ENCODE measurements around the gene KPTN.

The KPTN gene

GRCh38 chr19:47483800-47484690, at the start of gene KPTN:
KPTN (minus strand) TSS chr19:47484219; CDS start chr19:47484160, 59 bp downstream.
- DNase-seq = peak; percentile 94

- no peak for DNase-seq
These were observed 47.8 kb upstream of the KPTN start for GRCh38 chr19:47531640-47532387.

- no peak for DNase-seq
These were observed 45.2 kb upstream of the KPTN start for GRCh38 chr19:47529018-47529742.

- no peak for DNase-seq
These were observed 42.8 kb upstream of the KPTN start for GRCh38 chr19:47526798-47527197.

GRCh38 chr19:47523473-47523872, 39.5 kb upstream of the KPTN start:
- no peak for DNase-seq

GRCh38 chr19:47521473-47522180, 37.6 kb upstream of the KPTN start:
- DNase-seq = no peak

GRCh38 chr19:47520839-47521238, 36.8 kb upstream of the KPTN start:
- no peak for DNase-seq

GRCh38 chr19:47520343-47520806, 36.4 kb upstream of the KPTN start:
- no peak for DNase-seq

GRCh38 chr19:47518854-47519253, 34.8 kb upstream of the KPTN start:
- DNase-seq = no peak

GRCh38 chr19:47518139-47518538, 34.1 kb upstream of the KPTN start:
- peak; percentile 40 for DNase-seq

GRCh38 chr19:47514869-47515588, 31.0 kb upstream of the KPTN start, which contains the start of gene NAPA:
NAPA (minus strand) TSS chr19:47515063; CDS start chr19:47514940, 123 bp downstream.
- peak; percentile 100 for DNase-seq

GRCh38 chr19:47514151-47514868, 30.3 kb upstream of the KPTN start:
- DNase-seq = peak; percentile 11

- no peak for DNase-seq
These were observed 28.9 kb upstream of the KPTN start for GRCh38 chr19:47512948-47513319.

GRCh38 chr19:47512183-47512947, 28.3 kb upstream of the KPTN start:
- no peak for DNase-seq

- DNase-seq = no peak
These were observed 27.7 kb upstream of the KPTN start for GRCh38 chr19:47511681-47512080.

GRCh38 chr19:47511128-47511517, 27.1 kb upstream of the KPTN start:
- no peak for DNase-seq

- DNase-seq = no peak
These were observed 26.6 kb upstream of the KPTN start for GRCh38 chr19:47510516-47511127.

- DNase-seq = no peak
These were observed 26.0 kb upstream of the KPTN start for GRCh38 chr19:47509973-47510372.

GRCh38 chr19:47509170-47509847, 25.3 kb upstream of the KPTN start:
- DNase-seq = no peak
